ENCODE results near the gene ETV2.
A peak's percentile ranks its signal among the peaks of the same experiment; 100 is the strongest.
"Not testable (repeated sequence)": the region's sequence is repeated elsewhere in the genome, so short reads cannot be mapped to it uniquely, and the experiment has no call there.

The ETV2 gene, protein sequence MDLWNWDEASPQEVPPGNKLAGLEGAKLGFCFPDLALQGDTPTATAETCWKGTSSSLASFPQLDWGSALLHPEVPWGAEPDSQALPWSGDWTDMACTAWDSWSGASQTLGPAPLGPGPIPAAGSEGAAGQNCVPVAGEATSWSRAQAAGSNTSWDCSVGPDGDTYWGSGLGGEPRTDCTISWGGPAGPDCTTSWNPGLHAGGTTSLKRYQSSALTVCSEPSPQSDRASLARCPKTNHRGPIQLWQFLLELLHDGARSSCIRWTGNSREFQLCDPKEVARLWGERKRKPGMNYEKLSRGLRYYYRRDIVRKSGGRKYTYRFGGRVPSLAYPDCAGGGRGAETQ

DNA sequence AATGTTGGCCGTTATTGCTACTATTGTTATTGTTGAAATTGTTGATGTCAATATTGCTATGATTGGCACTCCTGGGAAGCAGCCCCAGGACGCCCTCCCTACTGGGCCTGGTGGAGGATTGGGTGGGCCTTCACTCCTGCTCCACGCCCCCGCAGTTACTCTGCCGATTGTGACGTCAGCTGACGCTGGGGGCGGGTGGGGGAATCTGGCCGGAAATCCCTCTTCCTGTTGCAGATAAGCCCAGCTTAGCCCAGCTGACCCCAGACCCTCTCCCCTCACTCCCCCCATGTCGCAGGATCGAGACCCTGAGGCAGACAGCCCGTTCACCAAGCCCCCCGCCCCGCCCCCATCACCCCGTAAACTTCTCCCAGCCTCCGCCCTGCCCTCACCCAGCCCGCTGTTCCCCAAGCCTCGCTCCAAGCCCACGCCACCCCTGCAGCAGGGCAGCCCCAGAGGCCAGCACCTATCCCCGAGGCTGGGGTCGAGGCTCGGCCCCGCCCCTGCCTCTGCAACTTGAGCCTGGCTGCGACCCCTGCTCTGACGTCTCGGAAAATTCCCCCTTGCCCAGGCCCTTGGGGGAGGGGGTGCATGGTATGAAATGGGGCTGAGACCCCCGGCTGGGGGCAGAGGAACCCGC, at the start of gene ETV2:
ETV2 (plus strand) TSS at position 231 of the 637 bp plus-strand sequence. CDS start 716 bp downstream, outside the sequence.
- FAIRE-seq (no peak), DNase-seq (ENCODE audit: low spot score) (no peak)

DNA sequence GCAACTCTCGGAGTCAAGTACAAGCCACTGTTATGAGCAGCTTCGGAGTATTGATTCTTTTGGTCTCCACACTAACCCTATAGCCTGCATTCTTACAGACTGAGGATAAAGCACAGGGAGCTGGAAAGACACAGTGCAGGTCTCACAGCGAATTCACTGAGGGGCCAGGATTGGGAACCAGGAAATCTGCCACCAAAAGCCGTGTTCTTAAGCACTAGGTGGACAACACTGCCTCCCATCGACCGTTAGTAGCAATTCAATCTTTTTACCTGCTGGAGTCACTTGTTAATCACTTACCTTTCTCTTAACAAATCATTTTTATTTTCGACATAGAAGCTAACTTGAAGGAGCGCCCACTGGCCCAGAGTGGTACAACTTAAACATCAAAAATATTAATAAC, 49.3 kb upstream of the ETV2 start:
- DNase-seq (ENCODE audit: low spot score) = no peak
- FAIRE-seq = no peak

DNA sequence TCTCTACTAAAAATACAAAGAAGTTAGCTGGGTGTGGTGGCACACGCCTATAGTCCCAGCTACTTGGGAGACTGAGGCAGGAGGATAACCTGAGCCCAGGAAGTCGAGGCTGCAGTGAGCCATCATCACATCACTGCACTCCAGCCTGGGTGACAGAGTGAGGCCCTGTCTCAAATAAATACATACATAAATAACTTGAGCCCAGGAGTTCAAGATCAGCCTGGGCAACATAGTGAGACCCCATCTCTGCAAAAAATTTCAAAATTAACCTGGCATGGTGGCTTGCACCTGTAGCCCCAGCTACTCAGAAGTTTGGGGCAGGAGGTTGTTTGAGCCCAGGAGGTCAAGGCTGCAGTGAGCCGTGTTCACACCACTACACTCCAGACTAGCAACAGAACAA, 46.5 kb upstream of the ETV2 start:
- FAIRE-seq; DNase-seq (ENCODE audit: low spot score): not testable (repeated sequence)

DNA sequence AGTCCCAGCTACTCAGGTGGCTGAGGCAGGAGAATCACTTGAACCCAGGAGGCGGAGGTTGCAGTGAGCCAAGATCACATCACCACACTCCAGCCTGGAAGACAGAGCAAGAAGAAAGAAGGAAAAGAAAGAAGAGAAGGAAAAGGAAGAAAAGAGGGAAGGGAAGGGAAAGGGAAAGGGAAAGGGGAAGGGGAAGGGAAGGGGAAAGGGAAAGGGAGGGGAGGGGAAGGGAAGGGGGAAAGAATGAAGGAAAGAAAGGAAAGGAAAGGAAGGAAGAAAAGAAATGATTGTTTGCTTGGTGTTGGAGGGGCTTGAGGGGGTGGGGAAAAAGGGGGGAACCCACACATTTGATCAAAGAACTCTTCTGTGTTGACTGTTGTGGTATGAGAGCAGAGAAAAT, 45.6 kb upstream of the ETV2 start:
- no peak for DNase-seq (ENCODE audit: low spot score)
- FAIRE-seq = no peak

DNA sequence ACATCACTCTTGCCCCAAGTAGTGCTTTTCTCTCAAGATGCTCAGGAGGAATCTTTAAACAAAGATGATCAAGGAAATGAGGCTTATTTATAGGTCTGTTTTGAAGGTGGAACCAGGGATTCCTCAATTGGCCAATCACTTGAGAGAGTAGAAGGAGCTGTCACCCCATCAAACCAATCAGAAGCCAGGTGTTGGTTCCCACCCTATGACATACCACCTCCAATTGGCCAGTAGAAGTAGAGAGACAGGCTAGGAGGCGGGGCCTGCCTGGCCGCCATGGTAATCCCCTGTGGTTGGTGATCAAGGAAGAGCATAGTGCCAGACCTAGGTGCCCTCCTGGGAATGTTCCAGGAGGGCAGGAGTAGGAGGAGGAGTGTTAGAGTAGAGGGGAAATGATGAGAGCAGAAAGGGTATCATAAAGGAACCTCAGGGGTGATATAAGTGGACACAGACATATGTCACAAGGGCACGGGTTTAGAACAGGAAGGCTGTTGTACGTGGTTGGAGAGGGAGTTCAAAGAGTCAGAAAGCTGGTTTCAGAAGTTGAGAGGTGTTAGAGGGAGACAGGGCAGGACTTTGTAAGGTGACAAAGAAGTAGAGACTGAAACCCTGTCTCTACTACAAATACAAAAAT, 45.1 kb upstream of the ETV2 start:
- no peak for FAIRE-seq
- DNase-seq (ENCODE audit: low spot score) = no peak

DNA sequence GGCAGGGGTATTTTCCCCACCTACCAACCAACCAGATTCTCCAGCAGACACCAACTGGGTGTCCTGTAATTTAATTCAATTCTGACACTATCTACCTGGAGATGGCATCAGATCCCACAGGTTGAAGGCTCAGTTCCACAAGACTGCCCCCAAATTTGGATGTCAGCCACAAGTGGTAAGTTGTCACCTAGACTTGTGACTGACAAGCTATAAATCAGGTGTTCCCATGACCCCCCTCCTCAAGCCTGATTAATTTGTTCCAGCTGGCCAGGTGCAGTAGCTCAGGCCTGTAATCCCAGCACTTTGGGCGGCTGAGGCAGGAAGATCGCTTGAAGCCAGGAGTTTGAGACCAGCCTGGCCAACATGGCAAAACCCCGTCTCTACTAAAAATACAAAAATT, 39.6 kb upstream of the ETV2 start:
- DNase-seq (ENCODE audit: low spot score) = no peak
- no peak for FAIRE-seq

DNA sequence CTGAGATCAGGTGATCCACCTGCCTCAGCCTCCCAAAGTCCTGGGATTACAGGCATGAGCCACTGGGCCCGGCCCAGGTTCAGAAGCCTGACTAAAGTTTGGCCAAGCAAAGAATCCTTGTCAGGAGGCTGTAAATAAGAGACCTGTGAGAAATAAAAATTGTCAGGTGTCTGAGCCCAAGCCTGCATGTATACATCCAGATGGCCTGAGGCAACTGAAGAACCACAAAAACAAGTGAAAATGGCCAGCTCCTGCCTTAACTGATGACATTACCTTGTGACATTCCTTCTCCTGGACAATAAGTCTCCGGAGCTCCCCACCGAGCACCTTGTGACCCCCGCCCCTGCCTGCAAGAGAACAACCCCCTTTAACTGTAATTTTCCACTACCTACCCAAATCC, 37.1 kb upstream of the ETV2 start:
- FAIRE-seq; DNase-seq (ENCODE audit: low spot score): not testable (repeated sequence)

DNA sequence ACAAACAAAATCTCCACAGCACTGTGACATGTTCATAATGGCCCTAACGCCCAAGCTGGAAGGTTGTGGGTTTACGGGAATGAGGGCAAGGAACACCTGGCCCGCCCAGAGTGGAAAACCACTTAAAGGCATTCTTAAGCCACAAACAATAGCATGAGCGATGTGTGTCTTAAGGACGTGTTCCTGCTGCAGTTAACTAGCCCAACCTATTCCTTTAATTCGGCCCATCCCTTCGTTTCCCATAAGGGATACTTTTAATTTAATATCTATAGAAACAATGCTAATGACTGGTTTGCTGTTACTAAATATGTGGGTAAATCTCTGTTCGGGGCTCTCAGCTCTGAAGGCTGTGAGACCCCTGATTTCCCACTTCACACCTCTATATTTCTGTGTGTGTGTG, 34.4 kb upstream of the ETV2 start:
- FAIRE-seq; DNase-seq (ENCODE audit: low spot score): not testable (repeated sequence)

DNA sequence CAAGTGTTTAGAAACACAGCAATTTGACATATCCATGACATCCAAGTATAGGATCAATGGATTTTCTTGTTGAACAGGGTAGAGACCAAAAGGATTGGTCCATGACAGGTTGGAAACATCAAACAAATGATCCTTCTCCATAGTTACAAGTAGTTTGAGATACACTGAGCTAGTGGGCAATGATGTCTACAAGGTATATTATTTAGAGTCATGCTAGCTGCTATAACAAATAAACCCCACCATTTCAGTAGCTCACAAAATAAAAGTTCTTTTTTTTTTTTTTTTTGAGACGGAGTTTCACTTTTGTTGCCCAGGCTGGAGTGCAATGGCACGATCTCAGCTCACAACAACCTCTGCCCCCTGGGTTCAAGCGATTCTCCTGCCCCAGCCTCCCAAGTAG, 33.9 kb upstream of the ETV2 start:
- FAIRE-seq (no peak), DNase-seq (ENCODE audit: low spot score) (no peak)

DNA sequence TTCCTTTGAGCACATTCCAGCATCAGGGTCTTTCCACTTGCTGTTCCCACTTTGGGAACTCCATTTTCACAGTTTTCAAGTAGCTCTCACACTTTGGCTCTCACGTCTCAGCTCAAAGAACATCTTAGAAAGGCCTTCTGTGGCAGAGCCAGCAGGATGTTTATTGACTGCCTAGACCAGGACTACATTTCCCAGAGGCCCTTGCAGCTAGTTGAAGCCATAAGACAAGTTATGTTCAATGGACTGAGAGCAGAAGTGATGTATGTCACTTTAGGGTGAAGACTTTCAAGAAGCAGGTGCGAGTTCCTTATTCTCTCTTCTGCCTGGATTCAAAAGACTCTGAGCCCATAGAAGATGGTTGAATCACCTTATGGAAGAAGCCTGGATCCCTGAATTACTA, 33.3 kb upstream of the ETV2 start:
- FAIRE-seq (no peak), DNase-seq (ENCODE audit: low spot score) (no peak)

DNA sequence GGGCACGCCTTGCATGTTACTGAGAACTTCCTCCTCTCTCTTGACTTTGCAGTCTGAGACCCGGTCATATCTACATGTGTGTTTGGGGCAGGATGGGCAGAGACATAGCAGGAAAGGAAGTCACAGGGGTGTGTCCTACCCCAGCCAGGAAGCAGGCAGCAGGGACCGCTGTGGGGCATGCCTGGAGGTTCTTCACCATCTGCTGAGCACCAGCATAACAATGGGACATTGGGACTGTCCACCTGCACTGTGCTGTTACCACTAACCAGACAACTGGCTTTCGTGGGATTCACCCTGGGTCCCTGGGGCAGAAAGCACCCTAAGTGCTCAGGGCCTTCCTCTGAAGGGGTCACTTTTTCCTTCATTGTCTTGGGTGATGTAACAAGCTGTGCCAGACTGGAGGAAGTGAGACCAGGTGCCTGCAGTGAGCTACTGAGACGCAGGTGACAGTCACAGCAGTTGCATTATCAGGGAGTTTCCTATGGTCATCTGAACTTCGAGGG, 31.6 kb upstream of the ETV2 start:
- DNase-seq (ENCODE audit: low spot score) (no peak), FAIRE-seq (no peak)

DNA sequence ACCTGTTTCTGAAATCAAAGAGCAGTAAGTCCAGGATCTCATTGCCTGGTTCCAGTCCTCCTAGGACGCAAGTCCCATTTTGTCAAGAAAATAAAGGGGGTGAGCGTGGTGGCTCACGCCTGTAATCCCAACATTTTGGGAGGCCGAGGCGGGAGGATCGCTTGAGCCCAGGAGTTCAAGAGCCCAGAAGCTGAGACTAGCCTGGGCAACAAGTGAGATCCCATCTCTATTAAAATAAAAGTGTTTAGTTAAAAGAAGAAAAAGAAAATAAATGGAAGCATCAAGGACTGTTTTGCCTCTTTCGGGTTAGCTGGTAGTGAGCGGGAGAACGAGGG, 29.4 kb upstream of the ETV2 start:
- no peak for FAIRE-seq

DNA sequence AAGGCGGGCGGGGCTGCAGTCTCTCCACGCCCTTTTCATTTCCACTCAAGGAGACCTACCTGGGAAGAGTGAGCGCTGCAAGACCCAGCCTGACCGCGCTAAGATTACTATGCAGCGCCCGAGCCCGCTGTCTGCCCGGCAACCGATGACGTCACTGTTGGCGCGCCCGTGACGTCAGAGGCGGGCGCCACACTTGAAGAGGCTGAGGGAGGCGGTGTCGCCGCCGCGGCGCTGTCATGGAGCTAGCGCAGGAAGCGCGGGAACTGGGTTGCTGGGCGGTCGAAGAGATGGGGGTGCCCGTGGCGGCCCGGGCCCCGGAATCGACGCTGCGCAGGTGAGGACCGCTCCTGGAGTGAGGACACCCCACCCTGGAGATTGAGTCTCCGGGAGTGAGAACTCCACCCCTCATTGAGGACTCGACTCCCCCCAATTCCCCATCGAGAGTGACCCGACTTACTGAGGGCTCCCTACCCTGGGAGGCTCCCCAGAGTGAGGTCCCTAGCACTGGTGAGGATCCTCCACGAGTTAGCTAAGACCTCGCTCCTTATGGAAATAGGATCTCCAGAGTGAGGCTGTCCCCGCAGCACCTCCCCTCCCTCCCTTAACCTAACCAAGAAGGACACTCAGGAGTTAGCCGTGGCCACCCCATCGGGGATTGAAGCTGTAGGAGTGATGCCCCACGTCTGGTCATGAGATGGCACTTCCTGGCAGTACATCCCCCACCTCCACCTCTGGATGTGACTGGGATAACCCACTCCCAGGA, 28.8 kb upstream of the ETV2 start, which contains the start of gene HAUS5:
HAUS5 (plus strand) TSS at position 177 of the 763 bp plus-strand sequence; CDS start at position 237, 60 bp downstream.
- FAIRE-seq (peak; percentile 96), DNase-seq (ENCODE audit: low spot score) (peak; percentile 97)

More for the DNA sequence above, 29.4 kb upstream of the ETV2 start:
- no peak for DNase-seq (ENCODE audit: low spot score)

DNA sequence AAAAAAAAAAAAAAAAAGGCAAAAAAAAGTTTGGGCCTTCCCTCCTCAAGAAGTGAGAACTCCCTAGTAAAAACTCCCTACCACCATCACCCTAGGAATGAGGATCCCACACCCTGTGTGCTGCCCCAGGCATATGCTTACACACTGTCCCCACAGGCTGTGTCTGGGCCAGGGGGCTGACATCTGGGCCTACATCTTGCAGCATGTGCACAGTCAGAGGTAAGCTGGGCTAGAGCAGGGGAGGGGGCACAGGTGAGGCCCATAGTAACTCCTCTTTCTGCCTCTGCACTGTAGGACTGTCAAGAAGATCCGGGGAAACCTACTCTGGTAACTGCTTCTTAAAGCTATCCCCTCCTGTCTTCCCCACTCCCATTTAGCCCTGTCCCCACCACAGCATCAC, 28.0 kb upstream of the ETV2 start:
- DNase-seq (ENCODE audit: low spot score) = no peak
- FAIRE-seq = no peak

DNA sequence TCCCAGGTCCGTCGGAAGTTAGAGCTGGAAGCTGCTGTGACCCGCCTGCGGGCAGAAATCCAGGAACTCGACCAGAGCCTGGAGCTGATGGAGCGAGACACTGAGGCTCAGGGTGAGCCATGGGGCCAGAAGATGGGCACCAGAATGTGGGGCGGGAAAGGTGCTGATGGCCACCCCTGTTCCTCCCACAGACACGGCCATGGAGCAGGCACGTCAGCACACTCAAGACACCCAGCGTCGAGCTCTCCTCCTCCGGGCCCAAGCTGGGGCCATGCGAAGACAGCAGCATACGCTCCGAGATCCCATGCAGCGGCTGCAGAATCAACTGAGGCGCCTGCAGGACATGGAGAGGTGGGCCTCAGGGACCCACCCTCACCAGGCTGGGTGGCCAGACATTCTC, 26.5 kb upstream of the ETV2 start:
- no peak for FAIRE-seq

DNA sequence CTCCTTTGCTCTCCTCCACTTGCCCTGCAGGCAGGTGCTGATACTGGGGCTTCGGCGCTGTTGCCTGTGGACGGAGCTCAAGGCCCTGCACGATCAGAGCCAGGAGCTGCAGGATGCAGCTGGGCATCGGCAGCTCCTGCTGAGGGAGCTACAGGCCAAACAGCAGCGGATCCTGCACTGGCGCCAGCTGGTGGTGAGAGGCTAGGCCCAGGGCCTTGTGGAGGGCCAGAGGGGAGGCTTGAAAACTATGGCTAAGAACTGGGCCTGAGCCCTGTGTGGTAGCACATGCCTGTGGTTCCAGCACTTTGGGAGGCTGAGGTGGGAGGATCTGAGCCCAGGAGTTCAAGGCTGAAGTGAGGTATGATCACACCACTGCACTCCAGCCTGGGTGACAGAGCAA, 22.7 kb upstream of the ETV2 start:
- FAIRE-seq (no peak), DNase-seq (ENCODE audit: low spot score) (no peak)

More for the DNA sequence above, 26.5 kb upstream of the ETV2 start:
- DNase-seq (ENCODE audit: low spot score) = no peak

DNA sequence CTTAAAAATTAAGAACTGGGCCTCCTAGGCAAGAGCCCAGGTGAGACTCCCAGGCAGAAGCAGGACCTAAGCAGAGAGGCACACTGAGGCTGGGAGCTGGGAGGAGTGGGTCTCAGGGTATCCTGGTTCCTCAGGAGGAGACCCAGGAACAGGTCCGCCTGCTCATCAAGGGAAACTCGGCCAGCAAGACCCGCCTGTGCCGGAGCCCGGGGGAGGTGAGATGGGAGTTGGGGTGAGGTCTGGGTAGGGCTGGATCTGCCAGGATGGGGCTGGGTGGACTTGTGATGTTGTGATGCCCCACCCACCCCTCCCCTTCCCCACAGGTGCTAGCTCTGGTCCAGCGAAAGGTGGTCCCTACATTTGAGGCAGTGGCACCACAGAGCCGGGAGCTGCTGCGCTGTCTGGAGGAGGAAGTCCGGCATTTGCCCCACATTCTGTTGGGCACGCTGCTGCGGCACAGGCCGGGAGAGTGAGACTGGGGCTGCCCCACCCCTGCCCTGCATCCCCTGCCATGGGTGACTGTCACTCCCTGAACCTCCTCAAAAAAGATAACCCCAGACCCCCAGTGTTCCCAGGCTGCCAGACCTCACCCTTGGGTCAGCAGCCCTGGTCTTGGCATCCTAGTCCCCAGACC, 22.1 kb upstream of the ETV2 start:
- no peak for FAIRE-seq
- no peak for DNase-seq (ENCODE audit: low spot score)

DNA sequence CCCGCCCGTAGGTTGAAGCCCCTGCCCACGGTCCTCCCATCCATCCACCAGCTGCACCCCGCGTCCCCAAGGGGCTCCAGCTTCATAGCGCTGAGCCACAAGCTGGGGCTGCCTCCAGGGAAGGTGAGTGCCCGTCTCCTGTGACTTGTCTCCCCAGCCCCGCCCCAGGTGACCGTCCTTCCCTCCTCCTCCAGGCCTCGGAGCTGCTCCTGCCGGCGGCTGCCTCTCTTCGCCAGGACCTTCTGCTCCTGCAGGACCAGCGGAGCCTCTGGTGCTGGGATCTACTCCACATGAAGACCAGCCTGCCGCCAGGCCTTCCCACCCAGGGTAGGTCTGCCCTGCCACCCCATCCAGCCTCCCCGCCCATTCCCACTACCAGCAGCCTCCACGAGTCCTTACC, 21.5 kb upstream of the ETV2 start:
- DNase-seq (ENCODE audit: low spot score) (no peak), FAIRE-seq (no peak)

DNA sequence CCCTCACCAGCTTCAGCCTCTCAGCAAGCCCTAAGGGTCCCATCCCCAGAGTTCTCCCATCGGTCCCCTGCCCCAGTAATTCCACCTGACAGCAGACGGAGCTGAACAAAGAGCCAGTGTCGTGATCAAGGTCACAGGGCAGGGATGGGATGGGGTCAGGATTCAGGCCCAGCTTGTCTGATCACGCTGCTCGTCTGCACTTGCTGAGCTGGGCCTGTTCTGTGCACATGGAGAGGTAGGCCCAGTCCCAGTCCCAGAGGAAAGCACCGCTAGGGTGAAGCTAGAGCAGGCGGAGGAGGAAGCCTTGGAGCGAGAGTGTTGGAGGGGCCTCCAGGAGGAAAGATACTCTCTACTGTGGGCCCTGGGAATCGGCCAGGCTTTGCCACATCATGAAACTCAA, 19.8 kb upstream of the ETV2 start:
- DNase-seq (ENCODE audit: low spot score) (no peak), FAIRE-seq (no peak)

DNA sequence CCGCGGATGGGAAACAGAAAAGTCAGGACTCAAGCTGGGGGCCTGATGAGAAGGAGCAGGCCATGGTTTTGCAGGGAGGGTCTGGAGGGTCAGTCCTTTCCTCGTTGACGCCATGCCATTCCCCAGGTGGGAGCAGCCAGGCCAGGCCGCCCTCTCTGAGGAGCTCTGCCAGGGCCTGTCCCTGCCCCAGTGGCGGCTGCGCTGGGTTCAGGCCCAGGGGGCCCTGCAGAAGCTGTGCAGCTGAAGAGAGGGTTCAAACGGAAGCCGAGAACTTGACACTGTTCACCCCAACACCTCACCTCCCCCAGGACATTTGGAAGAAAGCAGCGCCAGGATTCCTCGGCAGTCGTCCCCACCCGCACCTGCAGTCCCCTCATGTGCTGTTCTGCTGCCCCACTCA, 18.8 kb upstream of the ETV2 start:
- DNase-seq (ENCODE audit: low spot score) = no peak
- no peak for FAIRE-seq

DNA sequence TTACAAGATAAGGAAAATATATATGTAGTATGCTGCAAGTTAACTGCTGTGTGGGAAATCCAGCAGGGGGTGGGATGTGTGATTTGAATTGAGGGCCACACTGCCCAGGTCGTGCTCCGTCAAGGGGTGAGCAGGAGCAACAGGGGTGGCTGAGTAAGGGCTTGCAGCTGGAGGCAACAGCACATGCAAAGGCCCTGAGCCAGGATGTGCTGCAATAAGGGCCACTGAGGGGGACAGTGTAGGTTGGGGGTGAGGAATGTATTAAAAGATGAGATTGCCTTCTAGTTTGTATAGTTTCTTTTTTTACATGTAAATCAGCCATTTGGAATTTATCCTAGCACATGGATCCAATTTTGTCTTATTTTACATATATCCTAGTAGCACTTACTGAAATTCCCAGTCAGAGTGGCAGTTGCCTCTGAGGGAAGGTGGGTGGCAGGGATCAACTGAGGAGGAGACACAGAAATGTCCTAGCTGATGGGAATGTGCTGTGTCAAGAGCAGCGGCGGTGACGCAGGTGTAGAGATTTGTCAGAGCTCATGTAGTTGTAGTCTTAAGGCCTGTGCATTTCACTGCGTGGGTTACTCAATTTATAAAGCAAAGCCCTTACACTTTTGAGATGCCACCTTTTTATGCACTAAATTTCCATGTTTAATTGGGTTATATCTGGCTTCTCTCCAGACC, 18.1 kb upstream of the ETV2 start:
- FAIRE-seq = no peak

More for the DNA sequence above, 18.1 kb upstream of the ETV2 start:
- no peak for DNase-seq (ENCODE audit: low spot score)
